NOMO-1 (cell line): ENCODE data around the gene TSHZ2.

Experiments
- DNase-seq, 2 experiments: peaks; one replicate each; lab custom pipeline; 2025; ENCODE audit not compliant: unreplicated experiment in 2 of 2; lab: John Stamatoyannopoulos, UW

The TSHZ2 gene

DNA sequence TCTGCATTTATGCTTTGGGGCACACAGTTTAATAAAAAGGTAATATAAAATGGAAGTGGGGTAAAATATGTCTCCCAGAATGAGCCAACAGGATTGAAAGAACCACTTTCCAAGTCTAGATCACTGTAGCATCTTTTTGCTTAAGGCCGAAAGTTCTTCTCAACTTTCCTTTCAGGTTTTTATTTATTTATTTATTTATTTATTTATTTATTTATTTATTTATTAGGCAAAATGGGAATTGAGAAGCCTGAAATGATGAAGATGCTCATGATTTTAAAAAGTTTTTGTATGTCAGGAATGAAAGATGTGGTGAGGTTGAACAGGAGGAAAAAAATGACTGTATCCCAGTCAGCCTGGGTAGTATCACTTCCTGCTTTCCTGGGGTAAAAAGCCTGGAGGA is 24.0 kb downstream of the TSHZ2 start:
- no peak for DNase-seq

DNA sequence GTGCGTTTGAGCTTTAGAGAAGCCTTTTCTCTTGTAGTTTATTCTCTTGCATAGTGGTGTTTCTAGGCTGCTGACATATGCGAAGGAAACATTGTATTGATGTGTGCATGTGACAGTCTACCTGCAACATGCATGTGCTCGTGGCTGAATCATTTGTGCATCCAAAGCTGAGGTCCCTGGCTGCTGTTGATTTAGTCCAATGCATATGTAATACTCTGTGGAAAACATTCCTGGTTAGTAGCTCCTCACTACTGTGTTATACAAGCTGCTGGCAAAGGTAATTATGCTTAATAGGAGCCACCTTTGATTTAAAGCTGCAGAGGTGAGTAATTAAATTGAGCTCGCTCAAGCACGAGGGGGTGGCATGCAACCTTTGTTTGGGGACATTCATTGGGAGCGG is 24.5 kb downstream of the TSHZ2 start:
- DNase-seq: no peak

DNA sequence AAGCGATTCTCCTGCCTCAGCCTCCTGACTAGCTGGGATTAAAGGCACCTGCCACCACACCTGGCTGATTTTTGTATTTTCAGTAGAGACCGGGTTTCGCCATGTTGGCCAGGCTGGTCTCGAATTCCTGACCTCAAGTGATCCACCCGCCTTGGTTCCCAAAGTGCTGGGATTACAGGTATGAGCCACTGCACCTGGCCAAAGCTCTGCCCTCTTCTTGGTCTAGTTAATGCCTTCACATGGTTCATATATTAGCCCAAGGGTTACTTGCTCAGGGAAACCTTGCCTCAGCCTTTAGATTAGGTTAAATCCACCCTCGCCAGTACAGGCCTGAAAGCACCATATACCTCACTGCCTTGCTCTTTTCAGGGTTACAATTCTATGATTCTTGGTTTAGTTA is 26.1 kb downstream of the TSHZ2 start:
- DNase-seq: no peak

DNA sequence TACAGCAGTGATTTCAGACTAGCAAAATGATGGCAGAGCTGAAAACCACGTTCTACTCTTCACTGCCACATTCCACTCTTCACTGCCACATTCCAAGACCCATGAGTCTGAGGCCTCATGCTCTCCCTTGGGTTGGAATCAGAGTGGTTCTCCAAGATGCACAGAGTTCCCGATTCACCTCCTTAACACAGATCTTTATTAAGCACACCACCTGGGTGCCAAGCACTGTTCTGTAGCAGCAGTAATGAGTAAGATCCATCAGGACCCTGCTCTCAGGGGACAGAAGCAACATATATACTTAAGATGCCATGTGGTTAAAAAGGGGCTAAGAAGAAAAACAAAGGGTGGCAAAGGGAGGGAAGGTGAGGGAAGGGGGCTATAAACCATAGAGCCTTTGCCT is 26.9 kb downstream of the TSHZ2 start:
- no peak for DNase-seq

DNA sequence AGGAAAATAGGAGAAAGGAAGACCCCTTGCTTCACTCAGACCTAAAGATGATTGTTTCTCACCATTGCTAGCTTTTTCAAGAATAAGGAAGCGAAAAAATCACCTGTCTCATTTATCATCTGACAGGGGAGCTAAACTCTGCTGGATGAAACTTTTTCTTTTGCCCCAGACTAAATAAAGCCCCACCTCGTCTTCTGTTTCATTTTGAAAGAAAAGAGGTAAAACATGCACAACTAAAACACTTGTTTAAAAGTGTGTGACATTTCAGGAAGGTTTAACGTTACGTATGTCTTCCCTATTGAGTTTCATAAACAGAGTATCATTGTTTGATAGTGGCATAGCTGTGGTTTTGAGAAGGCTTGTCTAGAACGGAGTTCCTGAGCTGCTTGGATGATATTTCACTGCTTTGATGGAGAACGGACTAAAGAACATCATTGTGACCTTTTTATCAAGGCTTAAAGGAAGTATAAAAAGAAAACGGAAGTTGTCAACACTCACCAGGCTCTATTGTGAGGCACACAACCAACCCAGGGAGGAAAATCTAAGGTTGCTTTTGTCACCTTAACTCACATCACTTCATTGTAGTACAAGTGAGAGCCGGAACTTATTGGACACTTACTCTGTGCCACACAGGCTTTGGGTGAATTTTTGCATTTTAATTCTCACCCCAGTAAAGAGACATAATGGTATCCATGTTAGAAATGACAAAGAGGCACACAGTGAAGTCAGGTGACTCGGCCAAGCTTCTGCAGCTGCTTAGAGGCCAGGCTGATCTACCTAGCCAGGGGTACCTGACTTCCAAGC is 29.5 kb downstream of the TSHZ2 start:
- DNase-seq: peak; percentile 14 to 23

DNA sequence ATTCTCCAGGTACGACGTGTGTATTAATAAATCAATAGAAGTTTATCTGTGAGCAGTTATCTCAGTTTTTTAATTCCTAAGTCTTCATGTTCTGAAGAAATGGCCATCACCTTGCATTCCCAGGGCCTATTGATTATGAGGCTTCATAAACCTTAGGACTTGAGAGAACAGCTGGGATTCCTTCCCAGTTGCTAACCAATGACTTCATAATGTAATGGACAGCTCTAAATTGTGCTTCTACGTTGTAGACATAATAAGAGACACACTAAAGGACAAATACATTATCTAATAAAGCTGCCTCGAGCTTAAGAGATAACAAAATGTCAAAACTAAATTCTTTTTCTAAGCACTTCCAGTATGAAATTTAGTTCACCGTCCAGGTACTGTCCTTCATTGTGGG is 30.6 kb downstream of the TSHZ2 start:
- no peak for DNase-seq

DNA sequence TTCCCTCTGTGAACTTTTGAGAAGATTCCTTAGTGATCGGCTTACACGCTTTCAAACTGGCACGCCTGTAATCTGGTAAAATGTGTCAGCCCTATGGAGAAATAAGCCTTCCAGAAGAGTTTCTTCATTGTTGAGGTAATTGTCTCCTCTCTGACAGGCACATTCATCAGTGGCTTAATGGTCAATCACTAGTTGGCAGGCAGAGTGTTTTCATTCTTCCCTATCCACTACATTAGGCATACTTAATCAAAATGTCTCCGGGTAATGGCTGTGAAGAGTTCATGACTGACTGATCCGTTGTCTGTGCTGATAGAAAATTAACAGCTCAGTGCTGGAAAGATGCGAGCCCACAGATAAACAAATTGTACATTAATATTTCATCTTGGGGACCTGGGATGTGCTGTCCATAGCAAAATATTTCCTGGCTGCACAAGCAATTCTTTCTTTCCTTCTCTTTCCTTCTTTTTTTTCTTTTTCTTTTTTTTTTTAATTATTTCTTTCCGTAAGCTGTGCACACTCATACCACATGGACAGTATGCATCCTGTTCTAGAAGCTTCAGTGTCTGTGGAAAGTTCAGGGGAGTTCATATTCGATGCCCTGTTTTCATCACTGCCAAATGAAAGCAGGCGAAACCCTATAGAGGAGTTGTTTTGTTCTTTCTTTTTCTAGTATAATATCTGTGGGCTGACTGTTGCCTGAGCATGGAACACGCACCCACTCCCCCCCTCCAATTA is 31.4 kb downstream of the TSHZ2 start:
- no peak for DNase-seq

DNA sequence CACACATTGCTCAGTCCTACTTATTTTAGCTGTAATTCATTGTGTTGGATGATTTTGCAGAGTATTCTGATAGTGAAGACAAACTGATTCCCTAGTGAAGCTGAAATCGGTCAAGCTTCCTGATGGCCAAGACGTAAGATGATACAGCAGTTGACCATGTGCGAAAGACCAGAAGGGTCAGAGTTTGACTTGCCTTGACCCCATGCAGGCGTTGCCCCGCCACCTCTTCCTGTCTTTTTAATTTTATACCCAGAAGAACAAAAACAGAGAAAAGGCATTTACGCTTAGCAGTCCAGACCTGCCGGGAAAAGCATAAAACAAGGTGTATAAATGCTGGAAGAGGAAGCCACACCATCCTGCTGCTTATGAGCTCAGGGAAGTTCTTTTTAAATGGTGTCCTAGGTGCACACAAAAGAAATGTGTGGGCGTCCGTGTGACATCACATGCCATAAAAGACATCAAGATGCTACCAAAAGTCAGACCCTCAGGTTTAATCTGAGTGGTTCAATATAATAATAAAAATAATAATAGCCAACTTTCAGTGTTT is 32.2 kb downstream of the TSHZ2 start:
- no peak for DNase-seq

DNA sequence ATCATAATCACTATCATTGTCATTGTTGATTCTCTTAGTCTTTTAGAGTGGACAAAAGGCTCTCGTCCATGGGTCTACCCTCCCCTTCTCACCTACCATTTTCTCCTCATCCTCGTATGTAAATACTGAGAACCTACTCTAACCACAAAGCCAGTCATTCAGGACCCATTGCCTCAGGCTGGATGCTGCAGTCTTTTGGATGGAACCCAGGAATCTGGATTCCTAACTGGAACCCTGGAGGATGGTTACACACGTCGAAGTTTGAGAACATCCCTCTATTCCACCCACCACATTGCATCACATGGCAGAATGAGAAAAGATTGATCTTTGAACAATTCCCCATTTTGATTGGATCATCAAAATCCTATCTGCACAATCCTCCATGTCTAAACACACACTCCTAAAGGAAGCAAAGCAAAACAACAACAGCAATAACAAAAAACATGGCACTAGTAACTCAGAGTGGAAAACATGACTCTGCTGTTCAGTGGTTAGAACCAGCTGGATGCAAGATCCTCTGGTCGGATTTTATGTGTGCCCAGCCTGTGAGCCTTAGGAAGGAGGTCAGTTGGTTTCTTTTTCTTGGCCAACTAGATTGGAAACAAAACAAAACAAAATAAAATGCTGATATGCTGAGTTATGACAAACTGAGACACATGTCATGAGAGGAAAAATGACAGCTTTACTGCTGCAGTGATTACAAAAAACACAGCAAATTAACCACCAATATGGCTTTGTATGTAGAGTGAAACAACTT is 38.0 kb downstream of the TSHZ2 start:
- no peak for DNase-seq

DNA sequence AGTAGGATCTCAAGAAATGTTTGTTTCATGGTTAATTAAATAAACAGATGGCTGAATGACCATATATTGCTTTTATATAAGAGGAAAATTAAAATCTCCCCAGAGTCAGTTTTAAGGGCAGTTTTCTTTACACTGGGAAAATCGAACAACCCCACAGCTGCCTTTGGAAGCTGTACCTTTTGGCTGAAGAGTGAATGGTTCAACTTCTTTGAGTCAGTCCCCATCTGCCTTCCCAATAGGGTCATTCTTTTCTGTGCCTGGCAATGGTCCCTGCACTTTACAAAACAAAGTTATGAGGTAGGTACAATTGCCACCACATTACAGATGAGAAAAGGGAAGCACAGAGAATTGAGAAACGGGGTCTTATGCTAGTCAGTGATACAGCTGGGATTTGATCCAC is 39.5 kb downstream of the TSHZ2 start:
- no peak for DNase-seq

DNA sequence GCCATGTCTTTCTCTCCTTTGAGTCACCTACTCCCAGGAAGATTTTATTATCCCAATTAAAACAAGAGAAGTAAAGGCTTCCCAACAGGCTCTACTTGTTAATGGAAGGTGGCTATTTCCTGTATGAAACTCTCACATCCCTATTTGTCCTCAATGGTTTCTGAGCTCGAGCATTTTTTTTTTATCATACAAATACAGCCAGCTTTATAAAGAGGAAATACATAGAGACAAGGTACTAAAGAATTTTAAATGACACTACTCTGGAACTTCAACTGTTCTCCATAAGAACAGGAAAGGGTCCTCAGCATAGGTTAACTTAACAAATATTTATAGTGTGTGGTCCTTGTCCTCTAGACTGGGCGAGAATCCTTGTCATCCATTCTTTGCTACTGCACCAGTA is 41.0 kb downstream of the TSHZ2 start:
- DNase-seq: no peak

DNA sequence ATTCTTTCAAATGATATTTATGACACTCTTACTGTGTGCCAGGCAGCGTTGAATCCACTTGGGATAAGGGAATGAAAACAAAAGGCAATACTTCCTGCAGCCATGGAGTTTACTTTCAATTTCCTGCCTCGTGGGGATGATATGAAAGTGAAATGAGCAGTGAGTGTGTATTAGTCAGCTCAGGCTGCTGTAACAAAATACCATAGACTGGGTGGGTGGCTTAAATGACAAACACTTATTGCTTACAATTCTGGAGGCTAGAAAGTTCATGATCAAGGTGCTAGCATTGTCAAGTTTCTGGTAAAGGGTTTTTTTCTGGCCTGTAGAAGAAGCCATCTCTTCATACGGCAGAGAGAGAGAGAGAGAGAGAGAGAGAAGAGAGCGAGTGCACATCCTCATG is 41.7 kb downstream of the TSHZ2 start:
- DNase-seq: no peak

DNA sequence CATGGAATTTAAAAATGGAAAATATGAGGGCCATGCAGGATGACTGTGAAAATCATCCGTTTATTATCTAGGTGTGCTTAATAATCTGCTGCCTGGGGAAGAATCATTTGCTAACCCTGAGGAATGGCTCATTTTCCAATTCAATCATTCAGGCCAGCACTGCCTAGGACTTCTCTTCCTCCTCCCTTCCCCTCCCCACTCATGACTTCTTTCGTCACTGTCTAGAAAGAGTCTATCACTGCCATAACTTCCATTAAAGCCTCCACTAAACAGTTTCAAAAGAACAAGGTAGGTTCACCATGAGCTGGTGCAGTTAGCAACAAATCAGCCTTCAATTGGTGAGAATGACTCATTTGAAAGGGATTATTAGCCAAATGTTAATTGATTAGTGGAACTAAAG is 43.9 kb downstream of the TSHZ2 start:
- no peak for DNase-seq

DNA sequence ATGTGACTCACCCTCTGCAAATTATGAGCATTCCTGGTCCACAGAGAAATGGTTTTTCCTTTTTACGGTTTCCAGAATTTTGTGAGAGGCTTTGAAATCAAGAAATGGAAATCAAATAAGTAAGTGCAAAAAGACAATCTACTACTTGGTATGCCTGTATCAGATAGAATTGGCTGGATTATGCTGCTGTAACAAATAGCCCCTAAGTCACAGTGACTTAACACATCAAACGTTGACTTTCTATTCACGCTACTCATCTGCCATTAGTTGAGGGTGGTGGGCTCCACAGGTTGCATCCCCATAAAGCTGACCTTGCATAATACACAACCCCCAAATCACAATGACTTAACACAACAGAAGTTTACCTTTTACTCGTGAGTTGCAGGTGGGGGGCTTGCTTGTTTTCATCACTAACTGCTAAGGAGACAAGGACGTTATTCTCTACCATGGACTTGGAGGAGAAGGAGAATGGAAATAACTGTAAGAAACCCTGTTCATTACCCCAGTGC is 44.4 kb downstream of the TSHZ2 start:
- no peak for DNase-seq

DNA sequence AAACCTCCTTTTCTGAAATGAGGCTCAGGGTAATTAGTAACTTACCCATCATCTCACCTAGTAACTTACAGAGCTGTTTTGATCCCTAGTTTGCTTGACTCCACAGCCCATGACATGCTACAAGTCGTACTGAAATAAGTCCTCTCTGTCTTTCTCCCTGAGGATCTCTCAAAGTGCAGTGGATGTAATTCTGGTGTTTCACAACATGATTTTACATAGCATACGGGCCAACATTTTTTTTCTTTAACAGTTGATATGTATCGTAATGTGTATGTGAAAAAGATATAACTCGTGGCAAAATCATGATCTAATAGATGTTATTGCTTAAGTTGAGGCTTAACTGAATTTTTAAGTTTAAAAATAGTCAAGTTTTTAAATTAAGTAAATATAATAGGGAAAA is 45.0 kb downstream of the TSHZ2 start:
- no peak for DNase-seq

DNA sequence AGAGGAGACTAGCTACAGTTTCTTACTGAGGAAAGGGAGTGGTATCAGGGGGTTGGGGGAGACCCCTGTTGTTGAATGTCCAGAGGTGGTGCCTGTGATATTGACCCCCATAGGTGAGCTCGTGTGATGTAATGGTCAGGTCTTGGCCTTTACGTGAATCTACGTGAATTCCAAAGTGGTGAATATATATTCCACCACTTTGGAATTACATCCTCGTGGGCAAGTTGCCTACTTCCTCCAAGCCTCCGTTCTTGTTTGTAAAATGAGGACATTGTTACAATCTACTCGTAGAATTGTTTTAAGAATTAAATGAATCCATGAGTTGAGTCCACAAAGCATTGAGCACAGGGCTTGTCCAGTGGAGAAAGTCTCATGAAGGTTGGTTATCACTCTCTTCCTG is 47.3 kb downstream of the TSHZ2 start:
- DNase-seq: no peak

DNA sequence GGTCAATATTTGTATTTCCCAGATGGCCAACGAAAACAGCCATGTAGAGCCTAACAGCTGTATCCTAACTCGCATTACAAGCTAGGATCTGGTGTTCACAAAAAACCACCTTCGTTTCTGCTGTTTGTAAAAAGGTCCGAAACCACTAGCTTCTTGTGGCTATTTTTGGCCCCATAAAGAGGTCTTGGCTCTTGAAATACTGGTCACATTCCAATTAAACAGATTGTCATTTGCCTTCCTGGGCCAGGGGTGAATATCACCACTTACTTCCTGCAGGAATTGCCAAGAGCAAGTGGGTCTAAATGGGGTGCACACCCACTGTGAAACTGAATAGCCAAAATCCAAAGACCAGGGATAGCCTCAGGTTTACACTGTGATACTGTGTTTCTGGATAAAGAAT is 48.2 kb downstream of the TSHZ2 start:
- DNase-seq: no peak

DNA sequence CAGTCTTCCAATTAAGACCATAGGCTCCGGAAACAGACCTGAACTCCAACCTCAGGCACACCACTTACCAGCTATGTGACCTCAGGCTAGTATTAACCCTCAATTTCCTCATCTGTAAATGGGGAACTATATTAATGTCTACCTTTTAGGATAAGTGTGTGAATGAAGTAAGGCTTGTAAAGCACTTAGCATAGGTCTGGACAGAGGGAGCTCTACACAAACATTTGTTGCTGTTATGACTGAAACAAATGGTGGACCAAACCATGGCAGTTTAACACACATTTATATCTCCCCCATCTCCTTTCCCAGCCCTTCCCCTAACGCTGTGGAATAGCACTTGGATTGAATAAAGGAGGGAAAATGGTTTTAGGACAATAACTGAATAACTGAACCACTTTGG is 48.7 kb downstream of the TSHZ2 start:
- no peak for DNase-seq

DNA sequence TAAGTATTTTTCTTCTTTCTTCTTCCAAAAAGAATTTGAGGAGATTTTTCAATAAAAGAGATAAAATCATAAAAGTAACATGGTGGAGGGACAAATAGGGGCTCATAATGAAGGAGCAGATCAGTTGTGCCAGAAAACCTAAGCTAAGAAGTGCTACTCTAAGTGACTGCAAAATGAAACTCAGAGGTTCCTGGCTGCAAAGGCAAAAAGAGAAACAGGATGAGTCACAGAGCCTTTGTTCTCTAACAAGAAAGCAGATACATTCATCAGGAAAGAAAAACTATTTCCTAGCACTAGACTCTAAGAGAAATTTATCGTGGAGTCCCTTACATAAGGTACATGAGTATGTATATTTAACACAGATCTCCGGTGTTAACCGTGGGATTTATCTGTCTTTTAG is 49.8 kb downstream of the TSHZ2 start:
- peak in 1 of 2 experiments; percentile 60 for DNase-seq

DNA sequence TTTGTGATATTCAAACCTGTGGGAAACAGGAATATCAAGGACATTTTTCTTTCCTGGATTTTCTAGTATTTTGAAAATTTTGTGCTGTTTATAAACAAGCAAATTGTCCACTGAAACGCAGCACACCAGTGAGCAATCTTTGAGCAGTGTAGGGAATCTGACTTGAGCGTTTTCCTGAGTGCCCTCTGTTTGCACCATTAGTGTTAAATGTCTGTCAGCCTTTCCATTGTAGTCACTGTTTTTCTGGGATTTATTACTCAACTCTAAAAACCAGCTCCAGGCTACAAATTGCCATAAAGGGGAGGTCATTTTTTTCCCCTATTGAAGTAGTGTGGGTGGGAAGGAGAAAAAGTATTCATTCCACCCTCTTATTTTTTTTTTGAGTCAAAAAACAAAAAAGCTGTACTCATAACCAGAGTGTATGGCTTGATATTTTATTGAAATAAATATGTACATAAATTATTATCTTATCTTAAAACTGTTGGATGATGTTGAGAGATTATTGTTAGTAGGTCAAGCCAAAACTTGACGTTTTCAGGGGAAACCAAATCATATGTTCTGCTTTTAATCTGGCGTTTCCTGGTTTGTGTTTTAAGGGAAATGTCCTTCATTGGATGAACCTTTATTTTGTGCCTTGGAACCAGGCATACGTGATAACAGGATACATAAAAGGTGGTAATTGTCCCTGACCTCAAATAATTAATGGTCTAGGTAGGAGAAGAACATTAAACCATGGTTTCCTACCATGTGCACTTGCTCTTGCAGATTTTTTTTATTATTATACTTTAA is 51.8 kb downstream of the TSHZ2 start:
- no peak for DNase-seq
